H1 (cell line): ENCODE results near the gene ZNF337. TPM values are rescaled to one million over a fixed set of nuclear protein-coding genes. Genes with fewer than 3 reads are reported as not detected.

Experiments used
- CTCF ChIA-PET: fragments of 300-600 bp; sonication (Branson Sonifier 250); formaldehyde crosslinking; loops from one replicate; lab custom pipeline; 2021; ENCODE audit not compliant: partially characterized antibody; lab: Charles Lee
- POLR2A ChIA-PET: fragments of 300-600 bp; sonication (Branson Sonifier 250); formaldehyde crosslinking; loops from one replicate; lab custom pipeline; 2021; ENCODE audit warnings: inconsistent platforms; ENCODE audit not compliant: partially characterized antibody; lab: Charles Lee
- DNase-seq, 2 experiments: peaks; one replicate each; pipeline versions ENCODE4 v3.0.0 to v3.0.0-alpha.2; 2010 to 2022; ENCODE audit warnings: low spot score in 2 of 2, low read depth in 1 of 2, mixed read lengths in 1 of 2
- FAIRE-seq: peaks from 2 replicates; lab custom pipeline; 2011; peaks lifted over from hg19 to GRCh38; lab: Jason Lieb, UNC
- H2AFZ ChIP-seq: 2 replicates; pipeline ENCODE4 v1.8.1; 2012; ENCODE audit warnings: low read length, inconsistent platforms
- H2AK5ac ChIP-seq: 2 replicates; pipeline ENCODE4 v1.6.1; 2013; ENCODE audit warnings: low read depth, low read length
- H2BK120ac ChIP-seq: replicated peaks from 2 replicates; pipeline ENCODE3; 2013; ENCODE audit warnings: low read depth, low read length, inconsistent platforms
- H2BK12ac ChIP-seq: 2 replicates; pipeline ENCODE4 v1.6.1; 2013; ENCODE audit warnings: low read depth, low read length
- H2BK15ac ChIP-seq: 2 replicates; pipeline ENCODE4 v1.6.1; 2013; ENCODE audit warnings: low read length
- H2BK20ac ChIP-seq: 2 replicates; pipeline ENCODE4 v1.6.1; 2013; ENCODE audit warnings: low read length
- H2BK5ac ChIP-seq: 2 replicates; pipeline ENCODE4 v1.6.1; 2013; ENCODE audit warnings: low read depth, low read length
- H3K14ac ChIP-seq: 2 replicates; pipeline ENCODE4 v1.6.1; 2013; ENCODE audit warnings: inconsistent platforms; ENCODE audit not compliant: insufficient read length
- H3K18ac ChIP-seq: 2 replicates; pipeline ENCODE4 v1.6.1; 2013; ENCODE audit warnings: low read length; ENCODE audit errors: extremely low read depth
- H3K23ac ChIP-seq: 2 replicates; pipeline ENCODE4 v1.6.1; 2013; ENCODE audit warnings: inconsistent platforms; ENCODE audit not compliant: insufficient read length
- H3K23me2 ChIP-seq: 2 replicates; pipeline ENCODE4 v1.6.1; 2013; ENCODE audit warnings: low read depth, low read length
- H3K27ac ChIP-seq: 2 replicates; pipeline ENCODE4 v1.6.1; 2011; ENCODE audit warnings: low read depth, low read length, inconsistent platforms
- H3K27me3 ChIP-seq, 4 experiments: replicated peaks in 1 of 4; 1 replicate in 1 of 4; 2 replicates in 3 of 4; pipeline versions ENCODE4 v1.6.1 to v1.8.1; 2011 to 2013; ENCODE audit warnings: low read length in 3 of 4, mild to moderate bottlenecking in 3 of 4, inconsistent platforms in 2 of 4, mixed read lengths in 2 of 4, moderate library complexity in 1 of 4; ENCODE audit not compliant: control insufficient read depth in 3 of 4, insufficient read depth in 3 of 4; ENCODE audit errors: extremely low read depth in 1 of 4
- H3K36me3 ChIP-seq, 4 experiments: 2 replicates each; pipeline versions ENCODE4 v1.6.1 to v1.8.1; 2011 to 2013; ENCODE audit warnings: mild to moderate bottlenecking in 4 of 4, low read length in 3 of 4, moderate library complexity in 2 of 4, control low read depth in 1 of 4, inconsistent platforms in 1 of 4; ENCODE audit not compliant: insufficient read depth in 4 of 4, control insufficient read depth in 2 of 4
- H3K4ac ChIP-seq: replicated peaks from 2 replicates; pipeline ENCODE3; 2013; ENCODE audit warnings: low read length, low read depth, mixed read lengths, inconsistent platforms; ENCODE audit not compliant: insufficient read length
- H3K4me1 ChIP-seq, 4 experiments: replicated peaks in 1 of 4; 1 replicate in 1 of 4; 2 replicates in 3 of 4; pipeline versions ENCODE4 v1.6.1 to v1.8.1; 2011 to 2013; ENCODE audit warnings: low read length in 3 of 4, inconsistent platforms in 2 of 4, mixed read lengths in 1 of 4; ENCODE audit not compliant: insufficient read depth in 4 of 4, control insufficient read depth in 3 of 4
- H3K4me2 ChIP-seq, 2 experiments: 2 replicates each; pipeline versions ENCODE4 v1.6.1 to v1.8.1; 2011 to 2013; ENCODE audit warnings: low read depth in 2 of 2, low read length in 2 of 2, control low read depth in 1 of 2, inconsistent platforms in 1 of 2, mild to moderate bottlenecking in 1 of 2; ENCODE audit not compliant: insufficient read depth in 1 of 2
- H3K4me3 ChIP-seq, 4 experiments: fragments of 200-600, 300-600 bp in 1 of 4; sonication (generic), shearing (Covaris generic), sonication (Bioruptor Twin) in 1 of 4; 2 replicates each; pipeline versions ENCODE4 v1.5.1 to v1.8.1; 2011 to 2016; ENCODE audit warnings: low read length in 4 of 4, low read depth in 3 of 4, control low read depth in 2 of 4, inconsistent platforms in 2 of 4, mild to moderate bottlenecking in 2 of 4, mixed read lengths in 1 of 4, moderate library complexity in 1 of 4; ENCODE audit not compliant: insufficient read depth in 2 of 4; ENCODE audit errors: extremely low read depth in 1 of 4
- H3K56ac ChIP-seq: replicated peaks from 2 replicates; pipeline ENCODE3; 2013; ENCODE audit warnings: low read depth, mild to moderate bottlenecking, mixed read lengths, low read length, inconsistent platforms; ENCODE audit not compliant: insufficient read length
- H3K79me1 ChIP-seq: 2 replicates; pipeline ENCODE4 v1.6.1; 2013; ENCODE audit warnings: low read depth, low read length, control low read depth
- H3K79me2 ChIP-seq, 2 experiments: 2 replicates each; pipeline versions ENCODE4 v1.6.1 to v1.8.1; 2012 to 2013; ENCODE audit warnings: low read length in 2 of 2, mild to moderate bottlenecking in 2 of 2, inconsistent platforms in 1 of 2; ENCODE audit not compliant: insufficient read depth in 2 of 2, control insufficient read depth in 1 of 2
- H3K9ac ChIP-seq, 4 experiments: replicated peaks in 1 of 4; 1 replicate in 1 of 4; 2 replicates in 3 of 4; pipeline versions ENCODE4 v1.6.1 to v1.8.1; 2011 to 2013; ENCODE audit warnings: low read depth in 3 of 4, low read length in 3 of 4, control low read depth in 2 of 4, mild to moderate bottlenecking in 2 of 4, moderate library complexity in 2 of 4, inconsistent platforms in 1 of 4; ENCODE audit errors: extremely low read depth in 1 of 4
- H3K9me3 ChIP-seq, 2 experiments: 2 replicates each; pipeline versions ENCODE4 v1.6.1 to v1.8.1; 2012 to 2013; ENCODE audit warnings: mild to moderate bottlenecking in 2 of 2, moderate library complexity in 2 of 2, control low read depth in 1 of 2, inconsistent platforms in 1 of 2, low read depth in 1 of 2, low read length in 1 of 2, mixed read lengths in 1 of 2; ENCODE audit not compliant: insufficient read depth in 2 of 2
- H4K20me1 ChIP-seq, 2 experiments: replicated peaks in 1 of 2; 2 replicates each; pipeline versions ENCODE3 to v1.8.1; 2011 to 2013; ENCODE audit warnings: inconsistent platforms in 2 of 2, low read length in 2 of 2, mild to moderate bottlenecking in 1 of 2; ENCODE audit not compliant: insufficient read depth in 2 of 2, control insufficient read depth in 1 of 2
- H4K5ac ChIP-seq: 2 replicates; pipeline ENCODE4 v1.6.1; 2013; ENCODE audit warnings: low read length, low read depth, mixed read lengths, inconsistent platforms; ENCODE audit not compliant: insufficient read length
- H4K8ac ChIP-seq: 2 replicates; pipeline ENCODE4 v1.8.0; 2013; ENCODE audit warnings: mild to moderate bottlenecking, moderate library complexity, low read length, inconsistent platforms; ENCODE audit not compliant: insufficient read depth; ENCODE audit errors: extremely low read depth
- H4K91ac ChIP-seq: replicated peaks from 2 replicates; pipeline ENCODE3; 2013; ENCODE audit warnings: low read length, mixed read lengths, inconsistent platforms; ENCODE audit not compliant: insufficient read length
- BRCA1 ChIP-seq: IDR thresholded peaks from 2 replicates; pipeline ENCODE4 v1.6.1; 2012; ENCODE audit warnings: low read depth, low read length, improper control_type of control experiment
- WGBS, 2 experiments: shearing (Covaris generic) in 1 of 2; methylation state at CpG; one replicate each; pipeline versions ENCODE4 v1.1.6 to v1.1.7; 2013 to 2015; ENCODE audit warnings: low lambda C conversion rate in 2 of 2, mixed read lengths in 2 of 2, inconsistent platforms in 1 of 2, low coverage in 1 of 2, missing lambda C conversion rate in 1 of 2; ENCODE audit not compliant: insufficient replicate concordance in 2 of 2, insufficient coverage in 1 of 2, insufficient read length in 1 of 2; ENCODE audit errors: extremely low coverage in 1 of 2, missing lambda C conversion rate in 1 of 2; 5-methylcytosine and 5-hydroxymethylcytosine counted together
- polyA plus RNA-seq, 7 experiments: library from polyadenylated mRNA; depleted of rRNA in 3 of 7; stranded (reverse) in 5 of 7; unstranded in 2 of 7; fragments of >200 nt in 5 of 7; fragments of 200-250 nt in 2 of 7; gene quantifications; 1 replicate in 5 of 7; 2 replicates in 1 of 7; 4 replicates in 1 of 7; pipeline versions ENCODE4 v1.2.1 to v1.2.3, GENCODE V29; 2011 to 2013; ENCODE audit warnings: missing spikeins in 2 of 7, mixed read lengths in 2 of 7
- total RNA-seq: library from RNA; stranded (reverse); fragmentation: NEBNext Ultra II Directional; extraction: Animal tissue kit (Norgen Biotek cat#: 25700); gene quantifications from 2 replicates; pipeline ENCODE4 v1.2.1, GENCODE V29; 2021

The ZNF337 gene
- total and polyA plus RNA-seq, 2 of the 8 experiments (the other 6 are each of a cell fraction or from before 2014, with no cell fraction given) = 2.8 to 6.6 TPM

- Histone ChIP-seq H4K91ac (no peak overlapping the region), H3K27ac (no peak overlapping the region), H3K4me2 (no peak overlapping the region), H3K79me2 (no peaks in the 10 kb centered on the region), H3K4me3 (no peak overlapping the region), H3K23me2 (no peaks in the 10 kb centered on the region), H2BK5ac (no peak overlapping the region), H2BK120ac (no peak overlapping the region), H3K79me1 (no peaks in the 10 kb centered on the region), H2AK5ac (no peak overlapping the region), H2BK15ac (no peak overlapping the region), H3K4ac (no peak overlapping the region), H3K27me3 (no peaks in the 10 kb centered on the region), H3K9me3 (peaks cover 0 to 35% of the 10 kb centered on the region in 2 experiments; a peak in 1 of 4 replicates), H4K20me1 (no peaks in the 10 kb centered on the region), H3K14ac (no peak overlapping the region), H3K56ac (no peak overlapping the region), H2AFZ (no peak overlapping the region), H3K36me3 (no peaks in the 10 kb centered on the region), H3K9ac (no peak overlapping the region), H3K18ac (no peak overlapping the region), H2BK20ac (no peak overlapping the region), H3K4me1 (no peaks in the 10 kb centered on the region), H4K5ac (no peak overlapping the region), H3K23ac (no peak overlapping the region), H4K8ac (no peak overlapping the region), H2BK12ac (no peak overlapping the region)
- CTCF ChIA-PET = no interaction called here
- DNase-seq (no peak), FAIRE-seq (no peak)
- 95% methylated on average over 3 of the region's 3 CpGs; no CpG with 5 or more reads in 1 of the 2 experiments for WGBS, 2 experiments
- POLR2A ChIA-PET = interaction anchor here (0.8 to 1.0 kb wide), 2 partner anchors 8 to 20 kb away, joined by 3 read pairs; no protein-coding TSS in a partner anchor
- TF ChIP-seq BRCA1 = no peak
Measured at GRCh38 chr20:25739615-25740320, 43.1 kb upstream of the ZNF337 start.
